Measurements from ENCODE around the gene RAPGEF2. TPM values are rescaled to one million over a fixed set of nuclear protein-coding genes. Genes with fewer than 3 reads are reported as not detected.
"Not testable (repeated sequence)": the region's sequence is repeated elsewhere in the genome, so short reads cannot be mapped to it uniquely, and the experiment has no call there.

RAPGEF2 gene
- total RNA-seq, 1 donor from 2014 or later = 42.8 TPM

DNA sequence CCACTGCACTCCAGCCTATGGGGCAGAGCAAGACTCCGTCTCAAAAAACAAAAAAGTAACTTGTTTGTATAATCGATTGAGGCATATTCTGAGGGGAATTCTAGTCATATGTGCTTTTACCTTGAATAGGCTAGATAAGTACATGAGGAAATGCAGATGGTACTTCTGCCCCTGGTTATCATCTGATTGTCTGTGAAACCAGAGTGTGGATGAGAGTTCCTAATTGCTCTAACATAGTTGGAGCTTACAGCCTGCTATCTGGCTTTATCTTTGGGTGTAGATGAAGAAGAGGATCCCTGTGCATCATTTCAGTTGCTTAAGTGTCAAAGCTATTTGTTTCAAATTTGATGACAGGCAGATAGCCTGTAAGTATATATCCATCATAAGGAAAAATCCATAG, 205.1 kb downstream of the RAPGEF2 start:
- intact Hi-C loops (cut with DNase I) = no loop called here

DNA sequence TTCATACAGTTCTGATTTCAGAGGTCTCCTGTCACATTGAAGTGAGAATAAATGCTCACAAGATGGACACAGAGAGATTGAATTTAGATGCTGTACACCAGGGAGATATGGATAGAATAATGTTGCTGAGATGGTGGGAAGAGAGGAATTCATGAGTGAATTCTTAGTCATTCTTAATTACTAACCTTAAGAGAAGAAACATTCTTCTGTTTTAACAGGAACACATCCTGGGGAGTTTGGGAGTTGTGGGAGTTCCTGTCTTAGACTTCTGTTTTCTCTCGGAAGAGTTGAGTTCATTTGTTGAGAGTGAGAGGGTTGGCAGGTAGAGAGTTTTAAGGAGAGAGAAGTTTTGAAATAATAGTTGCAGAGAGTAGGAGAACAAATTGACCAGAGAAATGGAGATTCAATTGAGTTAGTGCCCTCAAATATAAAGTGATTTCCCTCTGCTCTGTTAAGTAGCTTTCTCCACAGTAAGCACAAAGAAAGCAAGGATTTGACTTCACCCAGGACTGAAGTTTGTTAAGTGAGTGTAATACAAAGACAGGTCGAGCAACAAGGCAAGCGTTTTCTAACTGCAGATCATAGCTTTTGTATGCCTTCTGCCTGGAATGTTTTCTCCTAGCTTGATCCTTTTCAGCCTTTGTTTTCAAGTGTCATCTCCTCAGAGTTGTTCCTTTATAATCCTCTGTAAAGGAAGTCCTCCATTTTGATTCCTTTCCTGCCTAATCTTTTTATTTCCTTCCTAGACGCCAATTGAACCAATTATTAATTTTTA, 205.9 kb downstream of the RAPGEF2 start:
- intact Hi-C loops (cut with DNase I) = no loop called here
- DNase-seq (ENCODE audit: missing footprints) (no peak), ATAC-seq (no peak)

More for the DNA sequence above, 205.1 kb downstream of the RAPGEF2 start:
- ATAC-seq (no peak), DNase-seq (ENCODE audit: missing footprints) (no peak)

DNA sequence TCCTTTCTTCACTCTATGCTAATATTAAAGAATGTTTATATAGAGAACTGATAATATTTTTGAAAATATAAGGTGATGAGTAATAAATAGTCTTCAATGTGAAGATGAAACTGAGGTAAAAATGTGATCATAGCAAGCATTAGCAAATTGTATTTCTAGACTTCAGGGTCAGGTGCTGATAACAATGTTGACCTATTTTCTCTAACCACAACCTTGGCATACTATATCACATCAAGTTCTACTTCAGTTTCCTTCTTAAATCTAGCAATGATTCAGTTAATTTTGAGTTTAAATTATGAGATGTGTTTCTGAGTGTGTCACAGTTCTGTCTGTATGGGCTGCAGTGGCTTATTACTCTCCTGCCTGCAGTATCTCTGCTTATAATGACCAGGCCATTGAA, 209.4 kb downstream of the RAPGEF2 start:
- intact Hi-C loops (cut with DNase I) = no loop called here
- DNase-seq (ENCODE audit: missing footprints) (no peak), ATAC-seq (no peak)

DNA sequence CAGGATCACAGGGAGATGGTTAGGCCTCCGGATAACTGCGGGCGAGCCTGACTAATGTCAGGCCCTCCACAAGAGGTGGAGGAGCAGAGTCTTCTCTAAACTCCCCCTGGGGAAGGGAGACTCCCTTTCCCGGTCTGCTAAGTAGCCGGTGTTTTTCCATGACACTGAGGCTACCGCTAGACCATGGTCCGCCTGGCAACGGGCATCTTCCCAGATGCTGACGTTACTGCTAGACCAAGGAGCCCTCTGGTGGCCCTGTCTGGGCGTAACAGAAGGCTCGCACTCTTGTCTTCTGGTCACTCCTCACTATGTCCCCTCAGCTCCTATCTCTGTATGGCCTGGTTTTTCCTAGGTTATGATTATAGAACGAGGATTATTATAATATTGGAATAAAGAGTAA, 213.0 kb downstream of the RAPGEF2 start:
- DNase-seq (ENCODE audit: missing footprints); ATAC-seq; intact Hi-C loops (cut with DNase I): not testable (repeated sequence)

DNA sequence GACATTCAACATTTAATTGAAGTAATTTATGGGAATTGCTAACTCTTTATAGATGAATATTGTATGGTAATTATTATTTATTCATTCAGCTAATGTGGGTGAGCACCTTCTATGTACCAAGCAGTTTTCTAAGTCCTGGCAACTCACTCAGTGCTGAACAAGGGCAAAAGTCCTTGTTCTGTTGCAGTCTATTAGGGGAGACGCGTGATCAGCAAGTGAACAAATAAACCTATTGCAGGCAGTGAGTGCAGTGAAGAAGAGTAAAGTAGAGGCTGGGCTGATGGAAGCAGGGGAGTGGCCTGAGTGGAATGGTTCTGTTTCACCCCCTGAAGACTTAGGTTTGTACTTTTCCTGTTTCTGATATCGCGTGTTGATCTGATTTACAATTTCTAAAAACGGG, 214.3 kb downstream of the RAPGEF2 start:
- ATAC-seq (no peak), DNase-seq (ENCODE audit: missing footprints) (no peak)
- intact Hi-C loops (cut with DNase I) = no loop called here

DNA sequence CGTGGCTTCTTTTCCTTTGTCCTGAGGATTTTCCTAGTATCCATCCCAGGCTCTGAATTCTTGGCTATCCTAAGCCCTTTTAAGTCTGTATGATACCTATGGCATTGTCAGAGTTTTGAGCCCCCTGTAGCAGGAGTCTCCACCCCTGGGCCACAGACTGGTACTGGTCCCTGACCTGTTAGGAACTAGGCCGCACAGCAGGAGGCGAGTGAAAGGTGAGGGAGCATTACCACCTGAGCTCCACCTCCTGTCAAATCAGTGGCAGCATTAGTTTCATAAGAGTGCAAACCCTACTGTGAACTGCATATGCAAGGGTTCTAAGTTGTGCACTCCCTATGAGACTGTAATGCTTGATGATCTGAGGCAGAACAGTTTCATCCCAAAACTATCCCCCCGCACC, 216.1 kb downstream of the RAPGEF2 start:
- intact Hi-C loops (cut with DNase I) = no loop called here
- no peak for ATAC-seq
- DNase-seq (ENCODE audit: missing footprints) = no peak

DNA sequence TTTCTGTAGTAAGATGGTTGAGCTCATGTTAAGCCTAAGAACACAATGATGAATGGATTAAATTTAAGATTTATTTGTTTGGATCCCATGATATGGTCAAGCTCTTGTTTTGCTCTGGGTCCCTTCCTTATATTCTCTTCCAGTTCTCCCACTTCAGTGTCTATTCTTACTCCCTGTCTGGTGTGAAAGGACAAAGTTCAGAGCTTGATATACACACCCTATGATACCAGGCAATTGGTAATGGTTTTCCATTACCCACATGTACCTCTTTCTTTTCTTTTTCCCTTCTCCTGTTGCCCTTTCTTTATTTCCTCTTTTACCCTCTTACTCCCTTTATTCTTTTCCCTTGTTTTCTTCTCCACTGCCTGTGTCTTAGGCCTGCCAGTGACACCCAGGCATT, 223.6 kb downstream of the RAPGEF2 start:
- no peak for ATAC-seq
- no peak for DNase-seq (ENCODE audit: missing footprints)
- intact Hi-C loops (cut with DNase I) = no loop called here

DNA sequence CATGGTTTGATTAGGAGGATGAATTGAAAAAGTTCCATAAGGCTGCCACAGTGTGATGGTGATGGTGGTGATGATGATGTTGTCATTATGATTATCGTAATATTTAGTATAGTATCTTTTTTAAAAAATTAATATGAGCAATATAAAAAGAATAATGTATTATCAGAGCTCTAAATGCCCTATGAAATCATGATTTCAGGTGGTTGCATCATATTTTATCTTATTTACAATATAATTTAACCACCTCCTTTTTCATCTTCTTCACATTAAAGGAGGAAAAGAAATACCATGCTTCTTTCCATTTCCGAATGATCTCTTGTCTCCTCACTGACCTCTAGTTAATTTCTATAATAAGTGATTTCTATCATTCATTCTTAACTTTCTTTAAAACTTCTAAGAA, 225.9 kb downstream of the RAPGEF2 start:
- ATAC-seq = no peak
- intact Hi-C loops (cut with DNase I) = no loop called here
- DNase-seq (ENCODE audit: missing footprints) = no peak

DNA sequence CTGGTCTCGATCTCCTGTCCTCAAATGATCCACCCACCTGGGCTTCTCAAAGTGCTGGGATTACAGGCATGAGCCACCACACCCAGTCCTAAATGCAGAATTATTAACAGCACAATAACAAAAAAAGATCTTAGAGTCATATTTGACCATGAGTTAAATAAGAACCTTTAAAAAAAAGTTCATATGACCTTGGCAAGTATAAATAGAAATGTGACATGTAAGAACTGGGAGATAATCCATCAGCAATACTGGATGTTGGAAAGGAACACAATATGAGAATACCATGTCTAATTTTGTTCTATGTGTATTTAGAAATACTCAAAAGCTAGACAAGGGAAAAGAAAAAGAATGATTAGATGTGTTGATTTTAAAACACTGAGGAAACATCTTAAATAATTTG, 231.6 kb downstream of the RAPGEF2 start:
- DNase-seq (ENCODE audit: missing footprints) = no peak
- intact Hi-C loops (cut with DNase I) = loop anchor here (5.0 to 10.0 kb wide), 2 partner anchors 42 to 100 kb away; no protein-coding TSS in a partner anchor
- peak; percentile 64 for ATAC-seq

DNA sequence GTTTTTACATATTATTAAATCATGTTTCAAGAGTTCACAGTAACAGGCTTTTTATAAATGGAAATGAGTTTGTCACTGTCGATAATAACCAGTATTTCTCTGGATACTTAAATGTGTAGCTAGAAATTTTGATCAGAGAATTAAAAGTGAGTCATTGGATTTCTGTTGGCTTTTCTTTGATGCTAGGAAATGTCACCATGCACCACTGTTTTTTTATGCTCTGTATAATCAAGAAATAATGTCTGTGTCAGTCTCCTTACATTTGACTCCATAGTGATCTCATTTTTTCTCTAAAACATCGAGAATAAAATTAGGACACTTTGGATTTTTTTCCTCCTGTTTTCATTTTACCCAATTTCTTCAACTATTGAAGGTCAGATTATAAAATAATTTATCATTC, 234.2 kb downstream of the RAPGEF2 start:
- no peak for ATAC-seq

DNA sequence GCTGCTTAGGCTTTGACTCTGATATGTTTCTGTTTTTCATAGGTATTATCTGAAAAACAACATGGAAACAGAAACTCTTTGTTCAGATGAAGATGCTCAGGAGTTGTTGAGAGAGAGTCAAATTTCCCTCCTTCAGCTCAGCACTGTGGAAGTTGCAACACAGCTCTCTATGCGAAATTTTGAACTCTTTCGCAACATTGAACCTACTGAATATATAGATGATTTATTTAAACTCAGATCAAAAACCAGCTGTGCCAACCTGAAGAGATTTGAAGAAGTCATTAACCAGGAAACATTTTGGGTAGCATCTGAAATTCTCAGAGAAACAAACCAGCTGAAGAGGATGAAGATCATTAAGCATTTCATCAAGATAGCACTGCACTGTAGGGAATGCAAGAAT, 238.6 kb downstream of the RAPGEF2 start:
- intact Hi-C loops (cut with DNase I) = loop anchor here (10.0 kb wide), 1 partner anchor 237 kb away; the partner anchor contains the start of gene RAPGEF2
- DNase-seq (ENCODE audit: missing footprints) (no peak), ATAC-seq (no peak)

More for the DNA sequence above, 234.2 kb downstream of the RAPGEF2 start:
- DNase-seq (ENCODE audit: missing footprints) = no peak
- intact Hi-C loops (cut with DNase I) = loop anchor here (10.0 kb wide), 1 partner anchor 102 kb away; no protein-coding TSS in a partner anchor

DNA sequence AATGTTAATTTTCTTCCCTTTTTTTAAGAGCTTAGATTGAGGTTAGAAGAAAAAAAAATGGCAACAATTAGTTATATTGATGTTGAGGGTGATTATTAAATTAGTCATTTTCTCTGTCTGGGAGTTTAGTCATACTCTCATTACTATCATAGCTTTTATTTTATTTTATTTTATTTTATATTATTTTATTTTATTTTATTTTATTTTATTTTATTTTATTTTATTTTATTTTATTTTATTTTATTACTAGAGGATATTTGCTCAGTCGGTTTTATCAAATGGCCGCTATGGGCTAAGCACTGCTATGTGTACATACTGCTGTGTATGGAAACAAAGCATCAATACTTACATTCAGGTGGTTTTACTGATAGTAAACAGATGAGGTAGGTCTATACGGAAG, 239.5 kb downstream of the RAPGEF2 start:
- ATAC-seq (no peak), DNase-seq (ENCODE audit: missing footprints) (no peak)
- intact Hi-C loops (cut with DNase I) = loop anchor here (10.0 kb wide), 1 partner anchor 238 kb away; the partner anchor contains the start of gene RAPGEF2

DNA sequence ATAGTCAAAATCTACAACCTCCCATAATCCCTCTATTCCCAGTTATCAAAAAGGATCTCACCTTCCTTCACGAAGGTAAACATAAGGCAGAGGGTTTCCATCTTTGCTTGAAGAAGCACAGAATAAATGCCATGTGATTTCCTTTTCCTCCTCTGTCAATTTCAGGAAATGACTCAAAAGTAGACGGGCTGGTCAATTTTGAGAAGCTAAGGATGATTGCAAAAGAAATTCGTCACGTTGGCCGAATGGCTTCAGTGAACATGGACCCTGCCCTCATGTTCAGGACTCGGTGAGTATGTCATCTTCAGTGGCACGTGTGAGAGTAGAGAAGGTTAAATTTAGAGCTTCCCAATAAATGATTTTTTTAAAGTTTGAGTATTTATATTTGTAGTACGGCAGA, 240.2 kb downstream of the RAPGEF2 start:
- ATAC-seq (no peak), DNase-seq (ENCODE audit: missing footprints) (no peak)
- intact Hi-C loops (cut with DNase I) = loop anchor here (10.0 kb wide), 1 partner anchor 238 kb away; the partner anchor contains the start of gene RAPGEF2

DNA sequence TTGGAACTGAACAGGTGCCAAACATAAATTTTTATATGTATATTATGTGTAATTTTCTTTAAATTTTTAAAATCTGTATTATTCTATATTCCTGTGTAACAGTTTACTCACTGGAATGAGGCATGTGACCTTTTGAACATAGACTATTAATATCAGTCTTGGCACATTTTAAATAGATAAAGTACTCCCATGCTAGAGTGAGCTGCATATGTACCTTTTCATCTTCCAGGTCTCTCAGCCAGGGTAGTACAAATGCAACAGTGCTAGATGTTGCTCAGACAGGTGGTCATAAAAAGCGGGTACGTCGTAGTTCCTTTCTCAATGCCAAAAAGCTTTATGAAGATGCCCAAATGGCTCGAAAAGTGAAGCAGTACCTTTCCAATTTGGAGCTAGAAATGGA, 242.0 kb downstream of the RAPGEF2 start:
- ATAC-seq = peak; percentile 75
- intact Hi-C loops (cut with DNase I) = loop anchor here (10.0 kb wide), 1 partner anchor 240 kb away; the partner anchor contains the start of gene RAPGEF2
- DNase-seq (ENCODE audit: missing footprints) = no peak

DNA sequence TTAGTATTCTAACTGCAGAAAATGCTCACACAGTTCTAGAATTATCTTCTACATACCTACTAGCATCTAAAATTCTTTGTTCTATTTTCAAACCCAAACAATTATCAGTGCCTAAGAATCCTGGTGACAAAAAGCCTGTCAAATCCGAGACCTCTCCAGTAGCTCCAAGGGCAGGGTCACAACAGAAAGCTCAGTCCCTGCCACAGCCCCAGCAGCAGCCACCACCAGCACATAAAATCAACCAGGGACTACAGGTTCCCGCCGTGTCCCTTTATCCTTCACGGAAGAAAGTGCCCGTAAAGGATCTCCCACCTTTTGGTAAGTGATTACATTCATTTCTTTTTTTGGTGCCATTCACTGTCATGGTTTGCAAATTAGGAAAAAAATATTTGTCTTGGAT, 243.8 kb downstream of the RAPGEF2 start:
- intact Hi-C loops (cut with DNase I) = loop anchor here (10.0 kb wide), 1 partner anchor 242 kb away; the partner anchor contains the start of gene RAPGEF2
- no peak for DNase-seq (ENCODE audit: missing footprints)
- ATAC-seq = peak; percentile 49

DNA sequence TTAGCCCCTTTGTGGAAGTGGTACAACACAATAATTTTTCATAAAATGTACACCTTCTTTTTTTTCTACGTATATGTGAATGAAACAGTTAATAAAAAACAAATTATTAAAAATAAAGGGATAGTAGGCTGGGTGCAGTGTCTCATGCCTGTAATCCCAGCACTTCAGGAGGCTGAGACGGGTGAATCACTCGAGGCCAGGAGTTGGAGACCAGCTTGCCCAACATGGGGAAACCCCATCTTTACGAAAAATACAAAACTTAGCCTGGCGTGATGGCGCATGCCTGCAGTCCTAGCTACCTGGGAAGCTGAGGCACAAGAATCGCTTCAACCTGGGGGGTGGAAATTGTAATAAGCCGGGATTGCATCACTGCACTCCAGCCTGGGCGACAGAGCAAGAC, 244.9 kb downstream of the RAPGEF2 start:
- ATAC-seq = no peak
- intact Hi-C loops (cut with DNase I) = loop anchor here (10.0 kb wide), 1 partner anchor 243 kb away; the partner anchor contains the start of gene RAPGEF2
- DNase-seq (ENCODE audit: missing footprints) = no peak

DNA sequence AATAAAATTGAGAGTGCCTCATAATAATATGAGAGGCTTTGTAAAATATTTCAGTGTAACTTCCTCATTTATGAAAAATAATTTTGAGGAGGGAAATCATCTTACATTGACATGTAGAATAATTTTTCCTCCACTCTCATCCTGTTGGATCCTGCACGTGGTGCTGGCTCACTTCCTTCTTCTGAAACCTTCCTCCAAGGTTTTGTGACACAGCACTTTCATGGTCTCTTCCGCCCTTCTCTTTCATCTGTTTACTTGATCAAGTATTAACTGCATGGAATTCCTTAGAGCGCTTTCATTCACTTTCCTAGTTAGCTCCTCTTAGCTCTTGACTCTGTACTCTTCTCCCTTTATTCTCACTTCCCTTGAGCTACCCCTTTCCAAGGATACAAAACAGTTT, 246.5 kb downstream of the RAPGEF2 start:
- ATAC-seq = no peak
- intact Hi-C loops (cut with DNase I) = loop anchor here (10.0 kb wide), 1 partner anchor 245 kb away; the partner anchor contains the start of gene RAPGEF2
- no peak for DNase-seq (ENCODE audit: missing footprints)

DNA sequence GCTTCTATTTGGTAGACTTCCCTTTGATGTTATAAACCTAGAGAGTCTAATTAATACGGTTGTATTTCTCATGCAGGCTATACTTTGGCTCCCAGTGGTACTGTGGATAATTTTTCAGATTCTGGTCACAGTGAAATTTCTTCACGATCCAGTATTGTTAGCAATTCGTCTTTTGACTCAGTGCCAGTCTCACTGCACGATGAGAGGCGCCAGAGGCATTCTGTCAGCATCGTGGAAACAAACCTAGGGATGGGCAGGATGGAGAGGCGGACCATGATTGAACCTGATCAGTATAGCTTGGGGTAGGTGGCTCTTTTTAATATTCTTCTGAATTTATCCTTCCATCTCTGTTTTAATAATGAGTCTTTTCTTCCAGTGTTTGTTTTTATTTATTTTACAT, 249.7 kb downstream of the RAPGEF2 start:
- no peak for DNase-seq (ENCODE audit: missing footprints)
- ATAC-seq = peak; percentile 24
- intact Hi-C loops (cut with DNase I) = loop anchor here (5.0 kb wide), 1 partner anchor 95 kb away; no protein-coding TSS in a partner anchor

DNA sequence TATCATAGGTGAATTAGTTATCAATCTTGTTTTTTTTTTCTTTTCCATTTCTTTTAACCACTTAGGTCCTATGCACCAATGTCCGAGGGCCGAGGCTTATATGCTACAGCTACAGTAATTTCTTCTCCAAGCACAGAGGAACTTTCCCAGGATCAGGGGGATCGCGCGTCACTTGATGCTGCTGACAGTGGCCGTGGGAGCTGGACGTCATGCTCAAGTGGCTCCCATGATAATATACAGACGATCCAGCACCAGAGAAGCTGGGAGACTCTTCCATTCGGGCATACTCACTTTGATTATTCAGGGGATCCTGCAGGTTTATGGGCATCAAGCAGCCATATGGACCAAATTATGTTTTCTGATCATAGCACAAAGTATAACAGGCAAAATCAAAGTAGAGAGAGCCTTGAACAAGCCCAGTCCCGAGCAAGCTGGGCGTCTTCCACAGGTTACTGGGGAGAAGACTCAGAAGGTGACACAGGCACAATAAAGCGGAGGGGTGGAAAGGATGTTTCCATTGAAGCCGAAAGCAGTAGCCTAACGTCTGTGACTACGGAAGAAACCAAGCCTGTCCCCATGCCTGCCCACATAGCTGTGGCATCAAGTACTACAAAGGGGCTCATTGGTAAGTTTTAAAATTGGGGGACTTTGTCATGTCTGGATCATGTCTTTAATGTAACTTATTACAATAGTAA, 250.7 kb downstream of the RAPGEF2 start:
- intact Hi-C loops (cut with DNase I) = loop anchor here (5.0 kb wide), 1 partner anchor 94 kb away; no protein-coding TSS in a partner anchor
- no peak for DNase-seq (ENCODE audit: missing footprints)
- ATAC-seq = peak; percentile 71
